Stimulated activated CD8-positive, alpha-beta memory T cell treated with anti-CD3 and anti-CD28 coated beads, Interleukin-7, amount 100 ng/mL, for 1 hour (primary cell): ENCODE measurements around the gene CAST.

ENCODE experiments used
- DNase-seq, 2 donors: peaks; one replicate each; pipeline ENCODE4 v3.0.0-alpha.2; 2020; ENCODE audit warnings: low read depth in 2 of 2

CAST gene

DNA sequence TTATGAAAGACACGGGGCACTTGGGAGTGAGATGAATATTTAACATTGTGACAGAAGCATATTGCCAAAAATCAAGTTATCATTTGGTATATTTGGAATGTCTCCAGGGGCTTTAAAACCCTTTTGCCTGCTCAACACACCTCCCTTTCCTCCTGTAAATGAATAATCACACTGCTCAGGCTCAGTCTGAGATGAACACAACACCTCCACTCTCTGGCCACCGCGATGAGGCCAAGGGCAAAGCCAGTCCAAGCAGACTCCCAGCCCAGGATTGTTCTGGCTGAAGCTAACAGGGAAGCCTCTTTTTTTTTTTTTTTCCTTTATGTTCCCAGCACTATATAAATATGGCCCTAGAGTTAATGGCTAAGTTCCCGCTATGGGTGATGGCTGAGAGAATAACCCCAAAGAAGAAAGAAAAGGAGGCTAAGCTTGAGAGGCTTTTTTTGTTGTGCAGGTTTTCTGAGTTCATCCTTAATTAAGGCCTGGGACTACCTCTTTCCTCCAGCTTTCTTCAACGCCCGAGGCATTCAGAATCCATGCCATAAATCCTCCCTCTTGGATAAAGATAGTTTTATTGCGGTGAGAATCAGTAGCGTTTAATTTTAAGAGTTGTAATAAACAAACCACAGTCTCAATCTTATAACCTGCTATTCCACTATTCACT is 156.1 kb downstream of the CAST start:
- DNase-seq: no peak

DNA sequence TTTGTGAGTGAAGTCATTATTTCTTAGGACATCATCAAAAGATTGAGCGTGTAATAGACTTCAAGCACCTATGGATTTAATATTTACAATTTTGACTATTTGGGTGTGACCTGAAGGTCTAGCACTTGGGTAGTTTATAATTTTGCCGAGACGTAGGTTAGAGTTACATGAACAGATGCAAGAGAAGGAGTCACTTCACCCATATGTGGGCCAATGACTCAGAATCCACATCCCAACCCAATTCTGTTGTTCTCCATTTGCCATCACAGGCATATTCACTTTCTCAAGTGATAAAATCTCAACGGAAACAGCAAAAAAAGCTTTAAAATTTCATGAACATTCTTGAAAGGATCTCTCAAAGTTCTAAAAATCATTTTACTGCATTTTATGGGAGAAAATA is 157.6 kb downstream of the CAST start:
- DNase-seq: no peak

DNA sequence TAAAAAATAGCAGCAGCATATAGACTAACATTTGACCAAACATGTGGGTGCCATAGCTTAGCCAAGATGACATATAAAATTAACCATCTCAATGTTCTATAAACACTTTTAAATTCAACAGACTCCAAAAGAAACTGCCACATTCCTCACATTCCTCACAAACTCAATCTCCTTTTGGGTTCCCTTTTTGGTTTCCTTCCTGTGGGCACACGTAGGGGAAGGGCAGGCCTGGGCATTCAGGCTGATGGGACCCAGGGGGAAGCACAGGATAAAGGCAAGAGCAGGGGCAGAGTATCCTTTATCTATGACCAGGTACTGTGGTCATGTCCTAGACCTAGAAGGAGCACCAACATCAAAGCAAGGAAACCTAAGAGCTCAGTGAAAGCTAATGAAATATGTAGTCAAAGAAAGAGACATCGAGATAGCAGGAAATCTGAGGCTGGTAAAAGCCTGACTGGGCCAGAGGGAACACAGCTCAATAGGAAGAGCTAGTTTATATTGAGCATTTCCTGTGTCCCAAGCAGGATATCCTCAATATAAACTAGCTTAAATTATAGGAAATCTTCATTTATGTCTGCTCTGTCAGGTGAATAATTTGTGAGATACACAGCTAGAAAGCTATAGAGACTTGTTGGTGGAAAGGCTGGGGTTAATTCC is 159.2 kb downstream of the CAST start:
- DNase-seq: no peak

DNA sequence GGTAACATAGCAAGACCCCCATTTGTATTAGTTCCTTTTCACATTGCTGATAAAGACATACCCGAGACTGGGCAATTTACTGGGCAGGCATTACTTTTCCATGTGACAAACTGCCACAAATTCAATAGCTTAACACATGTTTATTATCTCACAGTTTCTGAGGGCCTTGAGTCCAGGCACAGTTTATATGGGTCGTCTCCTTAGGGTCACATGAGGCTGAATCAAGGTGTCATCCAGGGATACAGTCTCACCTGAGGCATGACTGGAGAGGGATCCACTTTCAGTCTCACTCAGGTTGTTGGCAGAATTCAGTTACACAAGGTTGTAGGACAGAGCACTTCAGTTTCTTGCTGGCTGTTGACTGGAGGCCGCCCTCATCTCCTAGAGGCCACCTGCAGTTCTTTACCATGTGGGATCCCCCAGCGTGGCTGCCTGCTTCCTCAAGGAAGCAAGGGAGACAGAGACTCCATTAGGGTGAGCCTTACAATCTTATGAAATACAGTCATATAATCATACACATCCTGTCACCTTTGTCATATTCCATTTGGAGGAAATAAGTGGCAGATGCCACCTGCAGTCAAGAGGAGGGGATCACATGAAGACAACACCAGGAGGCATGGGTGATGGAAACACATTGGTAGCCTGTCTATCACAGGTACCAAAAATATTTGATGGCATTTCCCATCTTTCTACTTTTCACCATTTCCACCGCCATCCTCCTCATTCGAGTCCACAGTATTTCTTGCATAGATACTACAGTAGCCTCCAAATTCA is 160.7 kb downstream of the CAST start:
- no peak for DNase-seq

DNA sequence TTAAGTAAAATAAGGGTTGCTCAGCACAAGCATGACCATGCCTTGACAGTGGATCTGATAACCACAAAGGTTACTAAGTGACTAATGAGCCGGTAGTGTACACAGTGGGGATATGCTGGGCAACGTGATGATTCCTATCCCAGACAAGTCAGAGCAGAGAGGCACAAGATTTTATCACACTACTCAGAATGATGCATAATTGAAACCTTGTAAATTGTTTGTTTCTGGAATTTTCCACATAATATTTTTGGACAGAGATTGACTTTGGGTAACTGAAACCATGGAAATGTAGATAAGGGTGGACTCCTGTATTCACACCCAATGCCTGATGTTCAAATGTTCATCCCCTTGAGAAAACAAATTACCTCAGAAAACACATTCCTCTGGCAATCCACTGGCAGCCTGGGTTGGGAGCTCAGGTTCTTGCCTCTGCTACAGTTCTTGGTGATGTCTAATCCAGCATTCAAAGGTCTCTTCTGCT is 161.8 kb downstream of the CAST start:
- DNase-seq: no peak
